HS-5 (cell line): Measurements from ENCODE around the gene KISS1.
"Not testable (repeated sequence)": the region's sequence is repeated elsewhere in the genome, so short reads cannot be mapped to it uniquely, and the experiment has no call there.

Experiments
- DNase-seq: peaks from one replicate; pipeline ENCODE4 v3.0.0-alpha.2; 2012; ENCODE audit warnings: low read depth

KISS1 gene, protein sequence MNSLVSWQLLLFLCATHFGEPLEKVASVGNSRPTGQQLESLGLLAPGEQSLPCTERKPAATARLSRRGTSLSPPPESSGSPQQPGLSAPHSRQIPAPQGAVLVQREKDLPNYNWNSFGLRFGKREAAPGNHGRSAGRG

DNA sequence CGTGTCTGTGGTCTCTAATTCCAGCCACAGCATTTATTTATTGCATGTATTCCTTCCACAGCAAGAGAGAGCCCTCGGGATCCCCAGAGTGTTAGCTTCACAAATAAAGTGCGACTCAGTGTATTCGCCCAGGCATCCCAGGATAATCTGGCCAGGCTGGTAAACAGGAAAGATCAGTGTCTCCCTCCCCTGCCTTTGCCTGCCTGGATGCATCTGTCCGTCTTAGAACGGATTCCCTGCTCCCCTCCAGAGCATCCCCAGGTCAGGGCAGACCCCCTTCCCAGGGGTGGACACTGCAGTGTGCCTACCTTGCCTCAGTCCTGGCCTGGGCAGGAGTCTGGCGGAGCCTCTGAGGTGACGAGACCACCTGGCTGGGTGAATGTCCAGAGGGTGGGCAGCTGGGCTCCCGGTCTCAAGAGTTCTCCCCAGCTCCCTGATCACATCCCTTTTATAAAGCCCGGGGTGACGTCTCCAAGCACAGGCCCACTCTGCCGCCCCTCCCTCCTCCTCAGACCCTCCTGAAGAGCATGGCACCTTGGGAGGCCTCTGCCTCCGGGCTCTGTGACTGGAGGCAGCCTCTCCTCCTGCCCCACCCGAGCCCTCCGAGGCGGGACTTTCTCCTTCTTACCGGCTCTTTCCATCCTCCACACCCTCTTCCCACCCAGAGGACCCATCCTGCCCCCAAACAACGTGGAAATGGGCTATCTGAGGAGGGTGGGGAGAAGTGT lies at the start of gene KISS1:
KISS1 (minus strand) TSS at position 424 of the 728 bp plus-strand sequence. CDS start 3,615 bp downstream, outside the sequence.
- DNase-seq: no peak

DNA sequence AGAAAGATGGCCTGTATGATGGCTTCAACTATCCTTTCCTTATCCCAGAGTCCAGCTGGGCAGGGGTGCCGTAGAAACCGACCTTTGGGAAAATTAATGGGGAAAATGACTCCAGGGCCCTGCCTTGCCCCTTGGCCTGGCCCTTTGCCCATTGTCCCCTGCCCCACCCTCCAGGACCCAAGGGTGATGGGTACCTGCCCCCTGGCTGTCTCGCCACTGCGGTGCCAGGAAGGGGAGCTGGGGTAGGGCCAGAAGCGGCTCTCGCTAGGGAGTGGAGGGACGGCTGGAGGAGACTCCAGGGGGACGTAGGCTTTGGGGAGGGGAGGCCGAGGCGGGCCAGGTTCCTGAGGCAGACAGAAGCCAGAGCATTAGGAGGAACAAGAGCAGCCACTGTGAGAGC lies 46.6 kb upstream of the KISS1 start:
- no peak for DNase-seq

DNA sequence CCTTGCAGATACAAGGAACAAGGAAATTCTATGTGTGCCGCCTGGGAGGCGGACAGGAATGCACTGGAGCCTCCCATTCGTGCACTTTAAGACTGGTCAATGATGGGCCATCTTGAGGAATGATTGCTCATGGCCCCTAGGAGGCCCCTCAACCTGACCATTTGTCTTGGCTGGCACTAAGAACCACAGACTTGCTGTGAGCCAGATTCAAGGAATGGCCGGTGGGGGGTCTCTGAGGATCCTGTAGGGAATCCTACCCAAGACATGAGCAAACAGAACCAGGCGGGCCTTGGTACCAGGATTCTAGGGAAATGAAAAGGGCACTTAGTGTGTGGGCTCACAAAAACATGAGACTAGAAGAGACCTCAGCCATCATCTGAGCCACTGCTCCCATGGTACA lies 45.6 kb upstream of the KISS1 start:
- no peak for DNase-seq

DNA sequence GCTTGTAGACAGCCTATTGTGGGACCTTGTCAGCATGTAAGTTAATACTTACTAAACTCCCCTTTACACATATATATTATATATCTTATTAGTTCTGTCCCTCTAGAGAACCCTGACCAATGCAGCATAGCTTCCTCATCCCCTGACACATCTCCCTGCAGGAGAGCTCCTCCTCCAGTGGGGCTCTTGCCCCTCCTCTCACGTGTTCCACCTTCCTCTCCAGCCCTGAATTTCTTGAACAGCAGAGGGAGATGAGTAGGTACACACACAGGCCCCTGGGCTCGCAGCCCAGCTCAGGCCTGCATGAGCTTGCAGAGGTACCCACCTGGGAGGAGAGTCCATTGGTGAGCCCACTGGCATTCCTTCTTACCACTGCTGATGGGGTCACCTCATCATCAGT lies 44.8 kb upstream of the KISS1 start:
- DNase-seq: no peak

DNA sequence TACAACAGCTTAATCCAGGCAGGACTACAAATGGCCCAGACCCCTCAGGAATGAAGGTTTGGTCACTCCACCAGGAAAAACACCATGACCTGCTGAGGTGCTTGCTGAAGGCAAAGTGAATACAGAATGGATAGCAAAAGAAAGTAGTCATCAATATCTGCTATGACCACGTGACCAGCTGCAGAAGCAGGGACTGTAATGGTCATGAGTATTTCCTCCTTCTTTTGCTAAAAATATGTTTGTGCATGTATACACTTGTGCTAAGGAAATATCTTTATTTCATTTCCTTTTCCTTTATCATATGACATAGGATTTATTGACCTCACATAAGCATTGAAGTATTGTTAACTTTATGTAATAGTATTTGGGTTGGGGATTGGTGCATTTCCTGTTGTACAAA lies 43.9 kb upstream of the KISS1 start:
- no peak for DNase-seq

DNA sequence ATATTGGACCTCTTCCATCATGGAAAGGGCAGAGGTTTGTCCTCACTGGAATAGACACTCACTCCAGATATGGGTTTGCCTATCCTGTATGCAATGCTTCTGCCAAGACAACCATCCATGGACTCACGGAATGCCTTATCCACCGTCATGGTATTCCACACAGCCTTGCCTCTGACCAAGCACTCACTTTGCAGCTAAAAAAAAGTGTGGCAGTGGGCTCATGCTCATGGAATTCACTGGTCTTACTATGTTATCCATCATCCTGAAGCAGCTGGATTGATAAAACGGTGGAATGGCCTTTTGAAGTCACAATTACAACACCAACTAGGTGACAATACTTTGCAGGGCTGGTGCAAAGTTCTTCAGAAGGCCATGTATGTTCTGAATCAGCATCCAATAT lies 43.1 kb upstream of the KISS1 start:
- not testable (repeated sequence) for DNase-seq

DNA sequence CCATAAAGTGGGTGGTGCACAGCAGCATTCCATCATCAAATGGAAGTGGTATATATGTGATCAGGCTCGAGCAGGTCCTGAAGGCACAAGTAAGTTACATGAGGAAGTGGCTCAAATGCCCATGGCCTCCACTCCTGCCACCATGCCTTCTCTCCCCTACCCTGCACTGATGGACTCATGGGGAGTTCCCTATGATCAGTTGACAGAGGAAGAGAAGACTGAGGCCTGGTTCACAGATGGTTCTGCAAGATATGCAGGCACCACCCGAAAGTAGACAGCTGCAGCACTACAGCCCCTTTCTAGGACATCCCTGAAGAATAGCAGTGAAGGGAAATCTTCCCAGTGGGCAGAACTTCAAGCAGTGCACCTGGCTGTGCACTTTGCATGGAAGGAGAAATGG lies 42.2 kb upstream of the KISS1 start:
- not testable (repeated sequence) for DNase-seq

DNA sequence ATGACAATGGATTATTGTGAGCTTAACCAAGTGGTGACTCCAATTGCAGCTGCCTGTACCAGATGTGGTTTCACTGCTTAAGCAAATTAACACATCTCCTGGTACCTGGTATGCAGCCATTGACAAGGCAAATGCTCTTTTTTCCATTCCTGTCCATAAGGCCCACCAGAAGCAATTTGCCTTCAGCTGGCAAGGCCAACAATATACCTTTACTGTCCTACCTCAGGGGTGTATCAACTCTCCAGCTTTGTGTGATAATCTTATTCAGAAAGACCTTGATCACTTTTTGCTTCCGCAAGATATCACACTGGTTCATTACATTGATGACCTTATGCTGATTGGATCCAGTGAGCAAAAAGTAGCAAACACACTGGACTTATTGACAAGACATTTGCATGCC lies 41.2 kb upstream of the KISS1 start:
- DNase-seq: not testable (repeated sequence)

DNA sequence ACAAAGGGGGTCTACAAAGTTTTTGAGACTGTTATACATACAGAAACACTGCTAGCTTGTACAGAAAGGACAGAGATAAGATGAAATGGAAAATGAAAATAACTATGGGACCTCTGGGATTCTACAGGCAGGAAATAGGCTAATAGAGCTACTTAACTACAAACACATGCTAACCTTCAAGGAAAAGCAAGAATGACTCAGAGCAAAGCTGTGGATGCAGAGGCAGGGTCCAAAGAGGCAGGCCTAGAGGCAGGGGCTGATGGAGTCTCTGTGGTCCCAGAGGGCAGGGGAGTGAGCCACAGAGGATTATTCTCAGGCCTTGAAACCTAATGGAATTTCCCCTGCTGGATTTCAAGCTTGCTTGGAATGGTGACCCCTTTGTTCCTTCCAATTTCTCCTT lies 36.2 kb upstream of the KISS1 start:
- DNase-seq: no peak

DNA sequence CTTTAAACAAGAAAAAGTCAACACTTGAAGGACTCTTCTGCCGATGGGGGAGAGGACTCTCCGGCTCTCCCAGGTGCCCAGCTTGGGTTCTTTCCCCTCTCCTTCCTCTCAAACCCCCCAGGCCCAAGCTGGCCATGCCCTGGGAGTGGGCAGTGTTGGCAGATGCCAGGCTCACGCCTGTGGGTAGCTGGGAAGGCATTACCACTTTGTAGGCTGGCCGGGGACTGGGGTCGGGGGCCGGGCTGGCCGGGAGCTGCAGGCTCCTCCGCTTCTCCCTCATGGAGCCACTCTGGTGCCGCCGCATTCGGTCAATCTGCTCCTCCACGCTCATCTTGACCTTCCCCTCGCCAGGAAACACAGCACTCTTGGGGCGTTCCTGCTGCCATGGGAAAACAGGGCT lies 33.9 kb upstream of the KISS1 start:
- no peak for DNase-seq

DNA sequence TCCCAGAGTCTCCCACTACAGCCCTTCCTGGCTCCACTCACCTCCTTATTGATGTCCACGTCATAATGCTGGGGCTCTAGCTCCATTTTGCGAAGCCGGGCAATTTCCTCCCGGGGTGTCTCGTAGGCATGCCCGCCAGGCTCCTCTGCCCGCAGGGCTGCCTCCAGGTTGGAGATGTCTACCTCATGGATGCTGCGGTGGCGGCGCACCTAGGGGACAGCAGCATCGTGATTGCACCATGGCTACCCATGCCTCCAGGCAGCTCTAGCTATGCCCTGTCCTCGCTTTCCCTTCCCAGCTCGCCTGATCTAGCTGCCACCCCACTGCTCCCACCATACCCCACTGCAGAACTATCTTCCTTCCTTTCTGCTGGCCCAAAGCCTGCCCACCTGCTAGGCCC lies 32.6 kb upstream of the KISS1 start:
- no peak for DNase-seq

DNA sequence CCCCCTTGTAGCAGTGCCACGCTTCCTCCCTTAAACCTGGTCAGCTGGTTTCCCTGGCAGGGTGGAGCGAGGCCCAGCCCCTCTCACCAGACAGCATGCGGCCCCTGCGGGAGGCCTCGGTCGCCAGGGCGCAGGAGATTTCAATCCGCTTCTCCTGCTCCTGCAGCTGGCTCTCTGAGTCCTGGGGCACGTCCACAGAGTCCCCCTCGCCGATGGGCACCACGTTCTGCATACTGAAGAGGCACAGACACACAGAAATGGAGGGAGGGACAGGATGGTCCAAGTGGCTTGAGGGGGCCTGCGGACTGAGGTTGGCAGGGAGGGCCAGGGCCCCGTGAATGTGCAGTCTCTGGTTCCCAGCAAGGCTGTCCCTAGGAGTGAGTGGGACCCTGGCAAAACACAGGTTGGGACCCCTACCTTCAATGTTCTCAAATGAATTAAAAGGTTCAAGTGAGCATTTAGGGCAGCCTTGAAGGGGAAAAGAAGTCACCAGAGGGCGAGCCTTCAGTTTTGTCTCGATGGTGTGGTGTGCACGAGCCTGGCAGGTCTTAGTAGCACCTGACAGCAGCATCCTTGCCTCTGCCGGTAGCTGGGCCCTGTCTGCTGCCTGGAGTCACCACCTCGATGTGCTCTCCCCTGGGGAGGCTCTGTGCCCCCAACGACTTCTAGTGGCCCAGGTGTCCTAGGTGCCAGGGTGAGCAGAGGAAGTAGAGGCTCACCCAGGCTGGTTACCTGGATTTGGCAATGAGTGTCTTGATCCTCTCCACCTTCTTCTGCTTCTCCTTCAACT lies 31.9 kb upstream of the KISS1 start:
- no peak for DNase-seq

DNA sequence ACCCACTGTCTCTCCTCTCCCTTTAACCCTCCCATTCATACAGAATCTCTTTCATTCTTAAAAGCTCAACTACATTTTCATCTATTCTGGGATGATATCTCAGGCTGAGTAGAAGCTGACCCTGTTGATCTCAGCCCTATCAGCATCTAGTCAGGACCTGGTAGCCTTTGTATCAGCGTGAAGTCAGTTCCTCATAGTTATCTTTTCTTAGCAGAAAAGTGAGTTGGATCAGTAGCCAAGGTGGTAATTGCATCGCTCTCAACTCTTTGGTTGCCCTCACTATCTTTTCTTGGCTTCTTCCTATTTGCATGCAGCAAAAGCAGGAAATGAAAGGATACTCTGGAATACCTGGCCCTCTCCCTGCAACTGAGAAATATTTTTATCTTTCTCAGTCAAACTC lies 31.1 kb upstream of the KISS1 start:
- no peak for DNase-seq

DNA sequence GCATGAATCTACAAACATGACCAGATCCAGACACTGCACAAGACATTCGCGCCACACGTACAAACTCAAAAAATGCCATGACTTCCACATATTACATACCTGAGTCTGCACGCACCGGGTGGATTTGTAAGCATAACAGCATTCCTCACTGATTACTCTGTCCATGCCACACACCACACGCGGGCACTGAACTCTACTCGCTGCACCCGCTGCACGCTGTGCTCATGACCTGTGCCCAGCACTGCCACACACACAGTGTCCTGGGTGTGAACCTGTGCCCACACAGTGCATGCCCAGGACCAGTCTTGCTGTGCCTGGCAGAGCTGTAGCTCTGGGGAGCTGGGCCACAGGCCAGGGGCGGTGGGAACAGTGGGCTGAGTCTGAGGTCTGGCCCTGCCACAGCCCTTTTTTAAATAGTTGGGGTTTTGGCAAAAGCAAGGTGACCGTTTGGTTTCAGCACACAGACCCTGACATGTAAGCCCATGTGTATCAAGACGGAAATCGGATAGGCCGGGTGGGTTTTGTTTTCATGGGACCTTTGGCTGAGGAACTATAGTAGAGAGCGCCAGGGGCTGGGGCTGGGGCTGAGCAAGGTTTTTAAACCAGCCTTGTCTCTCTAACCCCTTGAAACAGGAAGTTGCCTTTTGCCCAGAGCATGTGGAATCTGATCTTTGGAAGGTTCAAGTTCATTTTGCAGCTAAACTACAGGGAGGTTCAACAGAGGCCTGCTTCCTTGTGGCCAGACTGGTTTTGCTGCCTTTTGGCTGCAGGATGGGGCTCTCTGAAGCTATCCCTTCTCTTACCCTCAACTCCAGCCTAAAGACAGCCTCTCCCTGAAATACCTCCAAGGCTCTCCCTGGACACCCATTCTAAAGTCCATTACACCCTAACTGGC lies 29.8 kb upstream of the KISS1 start:
- no peak for DNase-seq

DNA sequence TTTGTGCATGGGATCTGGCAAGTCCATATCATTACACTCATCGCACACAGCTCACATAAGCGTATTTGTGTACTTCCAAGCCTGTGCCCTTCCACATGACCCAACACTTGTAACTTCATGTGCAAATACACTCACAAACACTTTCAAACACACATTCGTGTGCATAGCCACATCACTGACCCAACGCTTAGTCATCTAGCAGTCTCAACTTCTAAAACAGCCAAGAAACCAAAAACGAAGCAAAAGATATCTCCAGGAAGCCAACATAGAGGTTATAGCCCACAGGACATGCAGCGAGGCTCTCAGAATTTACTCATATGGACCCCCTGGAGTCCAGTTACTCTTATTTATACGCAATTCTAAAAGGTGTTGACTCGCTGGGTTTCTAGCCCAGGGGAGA lies 28.4 kb upstream of the KISS1 start:
- DNase-seq: no peak

DNA sequence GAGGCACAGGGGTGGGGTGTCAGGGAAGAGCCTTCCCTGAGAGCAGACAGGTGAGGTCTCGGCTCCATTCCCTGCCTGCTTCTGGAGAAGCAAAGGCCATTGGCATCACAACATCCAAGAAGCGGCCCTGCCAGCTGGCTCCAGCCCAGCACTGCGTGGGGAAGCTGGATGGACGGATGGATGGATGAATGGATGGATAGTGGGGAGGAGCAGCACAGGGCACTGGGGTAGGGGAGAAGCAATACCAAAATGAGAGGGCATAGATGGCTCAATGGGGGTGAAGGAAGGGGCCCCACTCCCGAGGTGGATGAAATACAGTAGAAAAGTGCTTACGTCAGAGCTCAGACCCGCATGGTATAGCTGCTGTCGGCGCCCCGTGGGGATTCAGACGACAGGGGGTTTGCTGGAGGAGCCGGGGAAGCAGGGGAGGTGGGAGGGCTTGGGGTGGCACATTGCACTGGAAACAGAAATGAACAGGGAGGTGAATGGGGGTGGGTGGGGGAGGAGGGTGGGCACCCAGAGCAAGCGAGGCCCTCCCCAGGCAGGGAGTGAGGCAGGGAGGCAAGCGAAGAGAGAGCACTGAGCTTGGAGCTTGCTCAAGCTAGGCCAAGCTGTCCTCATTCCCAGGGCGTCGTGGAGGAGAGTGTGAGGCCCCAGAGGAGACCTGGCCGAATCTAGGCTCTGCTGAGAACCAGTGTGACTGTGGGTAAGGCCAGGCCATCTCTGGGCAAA lies 27.0 kb upstream of the KISS1 start:
- no peak for DNase-seq

DNA sequence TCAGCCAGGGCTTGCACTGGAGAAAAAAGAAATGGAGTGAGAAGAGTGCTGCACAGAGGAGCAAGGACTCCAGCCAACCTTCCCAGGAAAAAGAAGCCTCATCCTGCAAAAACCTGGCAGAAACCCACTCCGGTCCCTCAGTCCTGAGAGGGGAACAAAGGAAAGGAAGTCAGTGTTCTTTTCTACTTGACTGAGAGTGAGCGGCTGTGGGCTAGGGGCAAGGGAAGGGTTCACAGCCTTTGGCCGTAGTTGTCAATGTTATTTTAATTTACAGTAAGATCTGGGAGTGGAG lies 26.4 kb upstream of the KISS1 start:
- no peak for DNase-seq

DNA sequence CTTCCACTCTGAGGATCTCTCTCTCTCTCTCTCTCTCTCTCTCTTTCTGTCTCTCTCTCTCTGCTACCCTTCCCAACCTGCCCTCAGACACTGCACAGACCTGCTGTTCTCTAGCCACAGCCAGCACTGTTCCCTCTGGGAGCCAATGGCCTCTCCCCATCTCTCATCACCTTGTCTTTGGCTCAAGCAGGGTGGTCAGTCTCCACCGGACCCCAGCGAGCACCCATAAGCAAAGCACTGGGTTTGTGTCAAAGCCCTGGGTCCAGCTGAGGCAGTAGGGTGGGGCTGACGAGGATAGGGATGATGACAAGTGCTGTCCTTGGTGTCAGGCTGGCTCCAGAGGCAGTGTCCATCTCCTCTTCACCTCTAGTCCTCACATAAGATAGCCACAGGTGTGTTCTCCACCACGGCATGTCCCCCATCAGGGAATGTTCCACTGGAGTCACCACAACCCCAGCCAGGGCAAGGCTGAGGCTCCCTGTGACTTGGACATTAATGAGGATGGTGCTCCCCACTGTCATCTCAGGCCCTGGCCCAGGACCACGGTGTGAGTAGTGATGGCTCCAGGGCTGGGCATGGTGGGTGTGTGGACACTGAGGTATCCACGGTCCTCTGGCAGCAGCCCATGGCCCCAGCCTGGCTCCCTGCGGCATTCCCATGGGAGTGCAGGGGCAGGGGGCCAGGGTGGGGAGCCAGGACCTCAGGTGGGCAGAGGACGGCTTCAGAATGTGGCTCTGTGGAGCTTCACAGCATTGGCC lies 25.9 kb upstream of the KISS1 start:
- no peak for DNase-seq

DNA sequence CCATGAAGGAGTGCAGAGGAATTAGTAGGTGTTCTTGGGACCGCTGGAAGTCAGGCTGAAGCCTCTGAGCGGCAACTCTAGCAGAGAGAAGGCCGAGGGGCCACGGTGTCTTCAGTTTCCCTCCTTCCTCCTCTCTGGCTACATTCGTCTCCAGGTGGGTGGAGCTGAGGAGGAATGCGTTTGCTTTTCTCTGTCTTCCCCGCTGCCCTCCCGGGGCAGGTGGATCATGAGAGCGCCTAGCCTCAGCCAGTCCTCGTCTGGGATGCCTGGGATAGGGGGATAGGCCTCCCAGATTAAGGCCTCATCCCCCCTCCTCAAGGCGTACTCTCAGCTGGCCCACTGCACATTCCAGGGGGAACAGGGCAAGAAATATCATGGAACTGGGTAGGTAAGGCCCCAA lies 25.0 kb upstream of the KISS1 start:
- DNase-seq: no peak

DNA sequence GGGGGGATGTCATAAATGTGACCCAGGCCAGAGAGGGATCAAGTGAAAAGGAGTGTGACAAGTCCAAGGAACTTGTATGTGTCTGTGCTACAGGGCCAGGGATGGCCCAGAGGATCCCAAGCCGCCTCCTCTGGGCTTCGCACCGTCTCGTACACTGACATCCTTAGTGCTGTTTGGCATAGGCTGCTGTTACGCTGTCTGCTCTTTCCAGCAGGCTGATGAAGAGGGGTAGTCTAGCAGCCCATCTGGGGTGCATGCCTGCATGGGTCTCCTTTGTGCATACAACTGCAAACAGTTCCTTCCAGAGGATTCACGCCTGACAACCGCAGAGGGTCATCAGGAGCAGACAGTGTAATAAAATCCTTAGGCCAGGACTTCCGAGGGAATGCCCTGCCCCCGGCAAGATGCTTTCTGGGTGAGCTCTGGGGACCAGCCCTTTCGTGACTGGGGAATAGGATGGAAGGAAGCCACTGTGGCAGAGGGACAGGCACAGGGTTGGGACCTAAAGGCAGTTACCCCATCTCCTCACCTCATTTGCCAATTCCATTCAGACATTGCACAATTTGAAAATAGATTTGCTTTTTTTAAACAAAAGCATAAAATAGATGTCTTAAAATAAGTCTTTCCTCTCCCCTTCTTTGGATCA lies 23.8 kb upstream of the KISS1 start:
- no peak for DNase-seq

DNA sequence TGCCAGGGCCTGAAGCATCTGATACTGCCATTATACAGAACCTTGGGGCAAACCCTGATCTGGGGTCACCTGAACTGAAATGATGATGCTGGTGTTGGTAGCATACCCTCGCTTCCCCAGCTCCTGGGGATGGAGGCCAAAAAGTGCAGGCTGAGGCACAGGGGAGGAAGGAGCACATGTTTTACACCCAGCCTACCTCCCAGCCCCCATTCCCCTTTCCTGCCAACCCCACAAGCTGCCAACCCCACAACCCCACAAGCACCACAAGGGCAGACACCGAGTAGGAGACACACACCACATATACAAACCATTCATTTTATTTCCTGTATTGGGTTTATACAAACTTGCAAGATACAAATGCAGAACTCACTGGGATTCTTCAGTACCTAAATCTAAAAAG lies 22.3 kb upstream of the KISS1 start:
- no peak for DNase-seq
